ENCODE measurements around the gene ATM.

GRCh38 chr11:108398439-108398838 lies 175.6 kb downstream of the ATM start:
- TF ChIP-seq CTCF (IDR thresholded peaks at IDR 0.05) (no peak), ZFX (IDR thresholded peaks at IDR 0.05; ENCODE audit: borderline replicate concordance) (no peak)

All from 22Rv1 (cell line).